Stimulated activated CD4-positive, alpha-beta T cell treated with anti-CD3 and anti-CD28 coated beads, TNF-alpha, amount 100 ng/mL, for 1 hour (primary cell): ENCODE results near the gene ZNF234.
"Not testable (repeated sequence)": the region's sequence is repeated elsewhere in the genome, so short reads cannot be mapped to it uniquely, and the experiment has no call there.

Source experiments
- DNase-seq, 3 donors: peaks; one replicate each; pipeline ENCODE4 v3.0.0-alpha.2; 2020; ENCODE audit warnings: low read depth in 3 of 3, low spot score in 1 of 3

Gene ZNF234

DNA sequence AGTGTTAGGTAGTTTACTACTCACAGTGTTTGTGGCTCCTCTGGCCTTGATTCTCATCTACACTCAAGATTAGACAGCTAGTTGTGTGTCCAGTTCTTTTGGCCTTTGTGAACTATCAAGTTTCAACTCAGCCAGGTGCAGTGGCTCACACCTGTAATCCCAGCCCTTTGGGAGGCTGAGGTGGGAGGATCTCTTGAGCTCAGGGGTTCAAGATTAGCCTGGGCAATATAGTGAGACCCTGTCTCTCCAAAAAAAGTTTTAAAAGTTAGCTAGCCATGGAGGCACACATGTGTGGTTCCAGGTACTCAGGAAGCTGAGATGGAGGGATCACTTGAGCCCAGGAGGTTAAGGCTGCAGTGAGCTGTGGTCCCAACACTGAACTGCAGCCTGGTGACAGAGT is 39.6 kb downstream of the ZNF234 start:
- DNase-seq, result no peak

DNA sequence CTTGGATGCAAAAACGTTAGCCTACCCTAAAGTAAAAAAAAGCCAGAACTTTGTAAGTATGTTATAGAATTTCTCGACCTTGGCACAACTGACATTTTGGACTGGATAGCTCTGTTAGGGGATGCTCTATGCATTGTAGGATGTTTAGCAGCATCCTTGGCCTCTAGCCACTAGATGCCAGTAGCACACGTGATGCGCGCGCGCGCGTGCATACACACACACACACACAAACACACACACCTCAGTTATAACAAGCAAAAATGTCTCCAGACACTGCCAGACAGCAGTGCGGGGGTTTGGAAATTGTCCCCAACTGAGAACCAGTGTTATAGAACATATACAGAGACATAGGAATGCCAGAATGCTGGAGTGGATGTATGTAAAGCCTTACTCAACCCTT is 40.8 kb downstream of the ZNF234 start:
- no peak for DNase-seq

DNA sequence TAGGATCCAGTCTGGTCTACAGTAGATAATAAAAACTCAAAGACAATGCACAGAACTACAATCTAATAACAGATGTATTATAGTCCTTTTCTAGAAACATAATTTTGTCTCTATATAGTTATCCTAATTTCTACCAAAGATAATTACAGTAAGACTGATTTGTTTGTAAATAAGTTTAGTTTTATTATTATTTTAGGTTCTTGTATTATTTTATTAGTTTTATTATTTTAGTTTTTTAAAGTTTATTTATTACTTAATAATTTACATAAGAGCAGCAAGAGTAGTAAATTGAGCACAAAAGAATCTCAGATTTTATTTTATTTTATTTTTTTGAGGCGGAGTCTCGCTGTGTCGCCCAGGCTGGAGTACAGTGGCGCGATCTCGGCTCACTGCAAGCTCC is 48.7 kb downstream of the ZNF234 start:
- DNase-seq, result no peak

DNA sequence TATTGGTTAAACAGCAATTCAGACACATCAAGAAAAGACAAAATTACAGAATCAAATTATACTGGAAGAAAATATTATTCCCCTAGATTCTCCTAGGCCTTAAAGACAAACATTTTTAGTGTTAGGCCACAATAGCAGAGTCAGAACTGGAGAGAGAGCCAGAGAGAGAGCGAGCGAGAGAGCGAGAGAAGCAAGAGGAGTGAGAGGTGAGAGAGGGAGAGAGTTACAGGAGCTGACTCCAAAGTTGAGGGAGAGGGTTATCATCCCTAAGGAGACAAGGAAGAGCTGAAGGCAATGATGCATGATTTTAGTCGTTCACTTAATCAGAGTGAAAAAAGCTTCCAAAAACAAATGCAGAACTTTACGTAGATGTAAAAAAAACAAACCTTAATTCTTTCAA is 50.8 kb downstream of the ZNF234 start:
- DNase-seq, result no peak

DNA sequence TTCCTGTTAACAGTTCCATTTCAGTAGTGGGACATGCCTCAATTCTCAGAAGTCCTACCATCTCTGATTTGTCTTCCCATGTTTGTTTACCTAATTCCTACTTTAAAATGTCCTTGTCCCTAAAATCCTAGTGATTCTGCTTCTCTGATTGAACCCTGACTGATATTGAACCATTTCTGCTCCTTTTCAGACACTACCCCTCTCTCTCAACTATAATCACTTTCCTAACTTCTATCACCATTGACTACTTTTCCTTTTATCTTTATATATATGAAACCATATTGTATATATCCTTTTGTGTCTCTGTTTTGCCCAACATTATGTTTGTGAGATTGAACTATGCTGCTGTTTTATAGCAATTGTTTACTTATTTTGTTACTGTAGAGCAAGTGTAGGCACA is 55.4 kb downstream of the ZNF234 start:
- DNase-seq, result no peak

DNA sequence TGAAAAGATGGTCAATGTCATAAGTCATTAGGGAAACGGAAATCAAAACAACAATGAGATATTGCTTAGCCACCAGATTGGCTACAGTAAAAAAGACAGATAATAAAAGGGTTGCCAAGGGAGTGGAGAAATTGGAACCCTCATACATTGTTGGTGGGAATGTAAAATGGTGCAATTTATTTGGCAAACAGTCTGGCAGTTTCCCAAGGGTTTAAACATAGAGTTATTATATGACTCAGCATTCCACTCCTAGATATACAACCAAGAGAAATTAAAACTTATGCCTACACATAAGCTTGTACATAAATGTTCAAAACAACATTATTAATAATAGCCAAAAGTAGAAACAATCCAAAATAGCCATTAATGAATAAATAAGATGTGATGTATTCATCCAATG is 61.1 kb downstream of the ZNF234 start:
- no peak for DNase-seq

DNA sequence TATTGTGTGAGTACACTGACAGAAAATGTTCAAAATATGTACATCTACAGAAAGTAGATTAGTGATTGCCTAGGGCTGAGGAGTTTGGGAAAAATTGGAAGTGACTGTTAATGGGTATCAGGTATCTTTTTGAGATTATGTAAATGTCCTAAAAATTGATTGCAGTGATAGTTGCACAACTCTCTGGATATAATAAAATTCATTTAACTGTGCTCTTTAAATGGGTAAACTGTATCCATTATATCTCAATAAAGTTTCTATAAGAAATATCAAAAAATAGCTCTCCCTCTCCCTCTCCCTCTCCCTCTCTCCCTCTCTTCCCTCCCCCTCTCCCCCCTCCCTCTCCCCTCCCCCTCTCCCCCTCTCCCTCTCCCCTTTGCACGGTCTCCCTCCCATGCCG is 61.6 kb downstream of the ZNF234 start:
- no peak for DNase-seq

DNA sequence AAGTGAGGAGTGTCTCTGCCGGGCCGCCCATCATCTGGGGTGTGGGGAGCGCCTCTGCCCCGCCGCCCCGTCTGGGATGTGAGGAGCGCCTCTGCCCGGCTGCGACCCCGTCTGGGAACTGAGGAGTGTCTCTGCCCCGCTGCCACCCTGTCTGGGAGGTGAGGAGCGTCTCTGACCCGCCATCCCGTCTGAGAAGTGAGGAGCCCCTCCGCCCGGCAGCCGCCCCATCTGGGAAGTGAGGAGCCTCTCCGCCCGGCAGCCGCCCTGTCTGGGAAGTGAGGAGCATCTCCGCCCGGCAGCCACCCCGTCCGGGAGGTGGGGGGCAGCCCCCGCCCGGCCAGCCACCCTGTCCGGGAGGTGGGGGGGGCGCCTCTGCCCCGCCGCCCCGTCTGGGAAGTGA is 62.5 kb downstream of the ZNF234 start:
- DNase-seq, result not testable (repeated sequence)

DNA sequence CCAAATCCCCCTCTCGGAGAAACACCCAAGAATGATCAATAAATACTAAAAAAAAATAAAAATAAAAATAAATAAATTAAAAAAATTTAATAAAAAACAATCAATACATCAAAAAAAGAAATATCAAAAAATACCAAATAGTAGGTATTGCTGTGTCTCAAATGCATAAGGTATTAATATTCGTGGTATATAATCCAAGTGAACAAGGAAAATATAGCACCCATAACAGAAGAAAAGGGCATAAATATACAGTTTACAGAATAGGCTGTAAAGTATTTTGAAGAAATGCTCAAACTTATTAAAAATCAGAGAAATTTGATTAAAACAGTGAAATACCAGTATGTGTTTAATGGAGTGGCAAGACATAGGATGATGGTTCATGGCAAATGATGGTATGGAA is 63.4 kb downstream of the ZNF234 start:
- no peak for DNase-seq

DNA sequence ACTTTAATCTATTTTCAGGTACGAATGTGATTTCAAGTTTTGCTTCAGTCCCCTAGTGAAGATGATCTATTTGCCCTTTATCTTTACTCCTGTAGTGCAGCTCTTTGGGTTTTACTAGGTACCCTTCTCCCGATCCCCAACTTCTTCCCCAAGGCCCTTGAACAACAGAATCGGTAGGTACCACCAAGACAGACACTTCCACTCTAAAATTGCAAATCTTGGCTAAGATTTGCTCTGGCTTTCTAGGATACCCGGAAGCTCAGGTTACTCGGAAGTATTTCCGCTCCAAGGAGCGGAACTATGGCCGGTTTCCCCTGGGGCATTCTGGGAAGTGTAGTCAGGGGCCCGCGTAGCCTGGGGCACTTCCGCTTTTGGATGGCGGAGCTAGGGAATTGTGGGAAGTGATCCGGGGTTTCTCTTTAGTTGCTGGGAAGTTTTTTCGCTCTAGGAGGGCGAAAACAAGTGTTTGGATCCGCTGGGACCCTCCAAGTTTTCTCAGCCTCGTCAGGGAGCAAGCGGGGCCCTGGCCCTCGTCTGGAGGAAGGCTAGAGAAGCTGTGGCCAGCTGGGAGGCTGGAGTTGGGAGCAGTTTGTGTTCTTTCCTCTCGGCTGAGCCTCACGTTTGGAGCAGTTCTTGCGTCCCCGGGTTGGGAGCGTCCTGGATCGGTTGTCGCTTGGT is 65.9 kb downstream of the ZNF234 start:
- peak; percentile 44 to 49 (median 48) for DNase-seq
